HCT116 (cell line): Measurements from ENCODE around the gene DYNLT1. TPM values are rescaled to one million over a fixed set of nuclear protein-coding genes. Genes with fewer than 3 reads are reported as not detected.

ENCODE experiments used
- ATAC-seq: fragments of 200-7000 bp; cut with Tn5 transposase; 2 replicates; pipeline ENCODE4 v1.9.1; 2020; ENCODE audit warnings: mild to moderate bottlenecking, moderate library complexity
- BruUV-seq: library from RNA; stranded (reverse); fragments of 400-500 nt; replicated peaks from 2 replicates; lab custom pipeline; 2021; lab: Mats Ljungman, UMichigan
- CTCF ChIA-PET: fragments of 300-600 bp; sonication (Branson Sonifier 250); formaldehyde crosslinking; loops from one replicate; lab custom pipeline; 2021; ENCODE audit warnings: antibody characterized with exemption; lab: Charles Lee
- POLR2A ChIA-PET: fragments of 300-600, 350-600 bp; sonication (Branson Sonifier 250); formaldehyde crosslinking; loops from one replicate; lab custom pipeline; 2021; ENCODE audit warnings: antibody characterized with exemption; lab: Charles Lee
- RAD21 ChIA-PET, 2 experiments: fragments of 300-600 bp; sonication (Branson Sonifier 250); formaldehyde crosslinking; loops; one replicate each; lab custom pipeline; 2023; ENCODE audit warnings: low total read pairs in 2 of 2; ENCODE audit not compliant: uncharacterized antibody in 2 of 2, unreplicated experiment in 2 of 2, low non-redundant PET in 1 of 2; lab: Charles Lee
- DNase-seq: peaks from one replicate; pipeline ENCODE4 v3.0.0-alpha.2; 2010; ENCODE audit warnings: low read depth, low spot score
- H2AFZ ChIP-seq: fragments of 200-600 bp; shearing (Covaris generic), sonication (generic); 2 replicates; pipeline ENCODE4 v1.6.1; 2017; ENCODE audit warnings: low read depth, mixed run types, mixed read lengths, antibody characterized with exemption, low read length; ENCODE audit not compliant: poor library complexity, severe bottlenecking
- H3K27ac ChIP-seq: 2 replicates; pipeline ENCODE4 v1.5.1; 2012; ENCODE audit warnings: low read depth, low read length
- H3K27me3 ChIP-seq: fragments of 200-600 bp; sonication (generic); 2 replicates; pipeline ENCODE4 v1.6.1; 2016; ENCODE audit warnings: mixed run types, low read length, mixed read lengths; ENCODE audit not compliant: insufficient read depth
- H3K36me3 ChIP-seq, 2 experiments: fragments of 200-500 bp in 1 of 2; fragments of 200-600 bp in 1 of 2; sonication (Bioruptor generic) in 1 of 2; sonication (generic) in 1 of 2; 2 replicates each; pipeline versions ENCODE4 v1.5.1 to v1.6.1; 2014 to 2016; ENCODE audit warnings: low read length in 2 of 2, inconsistent platforms in 1 of 2, mixed read lengths in 1 of 2, mixed run types in 1 of 2; ENCODE audit not compliant: insufficient read depth in 2 of 2, control insufficient read depth in 1 of 2
- H3K4me1 ChIP-seq, 2 experiments: fragments of 200-600 bp in 1 of 2; sonication (generic) in 1 of 2; 2 replicates each; pipeline versions ENCODE4 v1.5.1 to v1.6.1; 2012 to 2017; ENCODE audit warnings: low read length in 2 of 2, inconsistent platforms in 1 of 2, mild to moderate bottlenecking in 1 of 2, mixed read lengths in 1 of 2, mixed run types in 1 of 2, moderate library complexity in 1 of 2; ENCODE audit not compliant: insufficient read depth in 2 of 2, control insufficient read depth in 1 of 2
- H3K4me2 ChIP-seq: fragments of 200-600 bp; sonication (generic); 2 replicates; pipeline ENCODE4 v1.6.1; 2017; ENCODE audit warnings: mixed run types, low read length, mixed read lengths
- H3K4me3 ChIP-seq, 2 experiments: fragments of 200-600 bp in 1 of 2; sonication (generic) in 1 of 2; replicated peaks in 1 of 2; 2 replicates each; pipeline ENCODE4 v1.5.1; 2011 to 2016; ENCODE audit warnings: low read length in 2 of 2, control low read depth in 1 of 2, low read depth in 1 of 2, mild to moderate bottlenecking in 1 of 2, mixed read lengths in 1 of 2, mixed run types in 1 of 2
- H3K79me2 ChIP-seq: fragments of 200-600 bp; sonication (generic); 2 replicates; pipeline ENCODE4 v1.6.1; 2017; ENCODE audit warnings: mild to moderate bottlenecking, mixed run types, low read length, moderate library complexity, mixed read lengths; ENCODE audit not compliant: insufficient read depth
- H3K9ac ChIP-seq: fragments of 200-600 bp; sonication (generic); 2 replicates; pipeline ENCODE4 v1.6.1; 2016; ENCODE audit warnings: low read length, mixed read lengths
- H3K9me2 ChIP-seq: fragments of 200-600 bp; sonication (generic), shearing (Covaris generic); 2 replicates; pipeline ENCODE4 v1.6.1; 2017; ENCODE audit warnings: mixed run types, mild to moderate bottlenecking, moderate library complexity; ENCODE audit not compliant: insufficient read depth
- H3K9me3 ChIP-seq, 2 experiments: fragments of 200-500 bp in 1 of 2; fragments of 200-600 bp in 1 of 2; sonication (Bioruptor generic) in 1 of 2; sonication (generic) in 1 of 2; 2 replicates each; pipeline ENCODE4 v1.6.1; 2014 to 2017; ENCODE audit warnings: low read length in 2 of 2, mixed read lengths in 2 of 2, inconsistent platforms in 1 of 2, low read depth in 1 of 2, mild to moderate bottlenecking in 1 of 2, mixed run types in 1 of 2, moderate library complexity in 1 of 2; ENCODE audit not compliant: control insufficient read depth in 1 of 2, insufficient read depth in 1 of 2
- H4K20me1 ChIP-seq: fragments of 200-600 bp; sonication (generic), shearing (Covaris generic); 2 replicates; pipeline ENCODE4 v1.6.1; 2017; ENCODE audit warnings: mixed run types, mild to moderate bottlenecking, moderate library complexity; ENCODE audit not compliant: insufficient read depth
- CBX3 ChIP-seq: IDR thresholded peaks from 2 replicates; pipeline ENCODE4 v1.6.1; 2012; ENCODE audit warnings: low read depth
- CEBPB ChIP-seq: IDR thresholded peaks from 2 replicates; pipeline ENCODE4 v1.6.1; 2012; ENCODE audit warnings: low read depth
- EZH2 ChIP-seq: fragments of 200-600 bp; sonication (generic); IDR thresholded peaks from 2 replicates; pipeline ENCODE4 v1.6.1; 2017; ENCODE audit warnings: antibody characterized with exemption, mixed run types
- FOSL1 ChIP-seq: IDR thresholded peaks from 2 replicates; pipeline ENCODE4 v1.6.1; 2012; ENCODE audit warnings: low read depth
- JUND ChIP-seq: IDR thresholded peaks from 2 replicates; pipeline ENCODE4 v1.6.1; 2012
- POLR2AphosphoS5 ChIP-seq: IDR thresholded peaks from 2 replicates; pipeline ENCODE4 v1.6.1; 2011; ENCODE audit warnings: mild to moderate bottlenecking, low read depth, low read length, moderate library complexity
- SP1 ChIP-seq: IDR thresholded peaks from 2 replicates; pipeline ENCODE4 v1.6.1; 2012; ENCODE audit warnings: low read depth
- TCF7L2 ChIP-seq: IDR thresholded peaks from 2 replicates; pipeline ENCODE4 v1.7.0; 2011; ENCODE audit warnings: borderline replicate concordance, inconsistent platforms; ENCODE audit not compliant: insufficient read depth, insufficient read length; ENCODE audit errors: extremely low read depth
- YY1 ChIP-seq: IDR thresholded peaks from 2 replicates; pipeline ENCODE4 v1.6.1; 2011; ENCODE audit warnings: low read length, low read depth, moderate library complexity, mild to moderate bottlenecking; ENCODE audit not compliant: insufficient replicate concordance; ENCODE audit errors: extremely low read depth
- ZFX ChIP-seq: fragments of 450-650 bp; IDR thresholded peaks from 2 replicates; pipeline ENCODE4 v1.6.1; 2017
- ZNF274 ChIP-seq: fragments of 200-500 bp; sonication (Bioruptor generic); IDR thresholded peaks from 2 replicates; pipeline ENCODE4 v1.6.1; 2014; ENCODE audit warnings: mild to moderate bottlenecking, low read depth, low read length, inconsistent platforms
- intact Hi-C: fragments of 100-400 bp; cut with micrococcal nuclease; formaldehyde crosslinking; loops from 2 replicates; pipeline ENCODE4 v1.10.0; 2022
- total RNA-seq: library from RNA; stranded (reverse); gene quantifications from one replicate; pipeline ENCODE4 v1.2.1, GENCODE V29; 2021; ENCODE audit not compliant: unreplicated experiment
- TF ChIP-seq, protein P1 (sequence below): IDR thresholded peaks from 2 replicates; pipeline ENCODE4 v1.6.1; 2012; ENCODE audit warnings: low read depth
- TF ChIP-seq, protein P2 (sequence below): IDR thresholded peaks from 2 replicates; pipeline ENCODE4 v1.6.1; 2012
- TF ChIP-seq, protein P3 (sequence below): IDR thresholded peaks from 2 replicates; pipeline ENCODE4 v1.6.1; 2012

The DYNLT1 gene
- total RNA-seq, 1 experiment from 2014 or later = 239 TPM

DNA sequence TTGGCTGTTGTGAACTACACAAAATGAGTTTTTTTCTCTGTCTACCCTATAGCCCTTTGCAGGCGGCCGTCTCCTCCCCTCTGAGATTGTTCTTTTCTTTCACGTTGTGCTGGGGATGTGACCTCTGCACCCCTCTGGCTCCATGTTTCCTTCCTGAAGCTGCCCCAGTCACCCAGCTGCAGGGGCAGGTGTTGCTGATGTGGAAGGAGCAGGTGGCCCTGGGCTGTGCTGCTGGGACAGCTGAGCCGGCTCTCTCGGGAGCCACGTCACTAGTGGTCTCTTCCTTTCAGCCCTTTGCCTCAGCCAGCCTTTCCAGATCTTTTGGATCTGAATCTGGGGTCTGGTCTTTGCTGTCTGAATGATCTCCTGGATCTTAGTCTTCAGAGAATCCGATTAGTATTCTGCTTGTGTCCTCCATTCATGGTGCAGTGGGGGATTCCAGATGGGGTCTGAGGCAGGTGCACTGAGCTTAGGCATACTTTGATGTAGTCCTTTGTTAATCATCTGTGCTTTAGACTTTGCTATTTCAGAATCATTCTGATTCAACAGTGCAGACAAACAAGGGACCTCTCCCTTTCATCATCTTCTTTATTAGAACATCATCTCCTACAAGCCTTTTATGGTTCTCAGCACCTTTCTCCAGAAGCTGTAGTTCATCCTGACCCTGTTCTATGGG lies 53.3 kb downstream of the DYNLT1 start:
- Histone ChIP-seq H3K79me2 (peaks cover 6% of the 10 kb centered on the region; the same call in 1 of the 2 replicates), H3K9ac (no peak overlapping the region), H3K36me3 (peaks cover 42 to 73% of the 10 kb centered on the region in 2 experiments; a peak in 3 of 4 replicates), H3K4me2 (no peak overlapping the region), H3K27me3 (no peaks in the 10 kb centered on the region), H3K4me3 (no peak overlapping the region), H3K27ac (no peak overlapping the region), H3K4me1 (no peaks in the 10 kb centered on the region), H2AFZ (no peak overlapping the region), H4K20me1 (no peaks in the 10 kb centered on the region), H3K9me2 (no peaks in the 10 kb centered on the region), H3K9me3 (no peaks in the 10 kb centered on the region)
- POLR2A ChIA-PET = no interaction called here
- TF ChIP-seq POLR2AphosphoS5 = no peak
- TF ChIP-seq, protein P1, sequence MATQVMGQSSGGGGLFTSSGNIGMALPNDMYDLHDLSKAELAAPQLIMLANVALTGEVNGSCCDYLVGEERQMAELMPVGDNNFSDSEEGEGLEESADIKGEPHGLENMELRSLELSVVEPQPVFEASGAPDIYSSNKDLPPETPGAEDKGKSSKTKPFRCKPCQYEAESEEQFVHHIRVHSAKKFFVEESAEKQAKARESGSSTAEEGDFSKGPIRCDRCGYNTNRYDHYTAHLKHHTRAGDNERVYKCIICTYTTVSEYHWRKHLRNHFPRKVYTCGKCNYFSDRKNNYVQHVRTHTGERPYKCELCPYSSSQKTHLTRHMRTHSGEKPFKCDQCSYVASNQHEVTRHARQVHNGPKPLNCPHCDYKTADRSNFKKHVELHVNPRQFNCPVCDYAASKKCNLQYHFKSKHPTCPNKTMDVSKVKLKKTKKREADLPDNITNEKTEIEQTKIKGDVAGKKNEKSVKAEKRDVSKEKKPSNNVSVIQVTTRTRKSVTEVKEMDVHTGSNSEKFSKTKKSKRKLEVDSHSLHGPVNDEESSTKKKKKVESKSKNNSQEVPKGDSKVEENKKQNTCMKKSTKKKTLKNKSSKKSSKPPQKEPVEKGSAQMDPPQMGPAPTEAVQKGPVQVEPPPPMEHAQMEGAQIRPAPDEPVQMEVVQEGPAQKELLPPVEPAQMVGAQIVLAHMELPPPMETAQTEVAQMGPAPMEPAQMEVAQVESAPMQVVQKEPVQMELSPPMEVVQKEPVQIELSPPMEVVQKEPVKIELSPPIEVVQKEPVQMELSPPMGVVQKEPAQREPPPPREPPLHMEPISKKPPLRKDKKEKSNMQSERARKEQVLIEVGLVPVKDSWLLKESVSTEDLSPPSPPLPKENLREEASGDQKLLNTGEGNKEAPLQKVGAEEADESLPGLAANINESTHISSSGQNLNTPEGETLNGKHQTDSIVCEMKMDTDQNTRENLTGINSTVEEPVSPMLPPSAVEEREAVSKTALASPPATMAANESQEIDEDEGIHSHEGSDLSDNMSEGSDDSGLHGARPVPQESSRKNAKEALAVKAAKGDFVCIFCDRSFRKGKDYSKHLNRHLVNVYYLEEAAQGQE = no peak
- CTCF ChIA-PET = no interaction called here
- RAD21 ChIA-PET = no interaction called here
- DNase-seq = no peak
- intact Hi-C loops = no loop called here
- ATAC-seq = no peak
- BruUV-seq = no TSS peak

DNA sequence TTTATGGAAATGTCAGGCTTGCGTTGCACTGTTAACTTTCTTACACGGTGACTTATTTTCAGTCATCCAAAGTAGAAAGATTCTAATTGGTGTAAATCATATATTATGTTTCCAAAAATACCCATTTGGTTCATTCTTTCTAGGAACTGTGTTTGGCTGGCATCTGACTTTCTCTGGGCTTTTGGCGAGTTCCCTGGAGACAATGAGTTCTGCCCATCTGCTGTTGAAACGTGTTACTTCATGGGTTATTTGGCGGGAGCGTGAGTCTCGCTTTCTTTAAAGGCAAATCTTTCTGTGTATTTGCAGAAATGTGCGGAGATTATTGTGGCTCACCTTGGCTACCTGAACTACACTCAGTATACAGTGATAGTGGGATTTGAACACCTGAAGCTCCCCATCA lies 55.2 kb downstream of the DYNLT1 start:
- ChIA-PET RAD21 (no interaction called here), CTCF (no interaction called here), POLR2A (no interaction called here)
- Histone ChIP-seq H3K4me1 (no peaks in the 10 kb centered on the region), H3K9ac (no peak overlapping the region), H3K27ac (no peak overlapping the region), H3K27me3 (no peaks in the 10 kb centered on the region), H2AFZ (no peak overlapping the region), H4K20me1 (no peaks in the 10 kb centered on the region), H3K9me3 (no peaks in the 10 kb centered on the region), H3K9me2 (no peaks in the 10 kb centered on the region), H3K79me2 (0 out of 2 replicates have a peak, but pooled peaks cover 4% of the 10 kb centered on the region), H3K4me2 (no peak overlapping the region), H3K4me3 (no peak overlapping the region), H3K36me3 (peaks cover 54 to 81% of the 10 kb centered on the region in 2 experiments; a peak in 3 of 4 replicates)
- DNase-seq (no peak), ATAC-seq (no peak)
- no TSS peak for BruUV-seq
- intact Hi-C loops = no loop called here
- TF ChIP-seq TCF7L2 = no peak
- TF ChIP-seq EZH2 = no peak
- TF ChIP-seq ZFX = no peak
- TF ChIP-seq JUND = no peak
- TF ChIP-seq CBX3 = no peak
- TF ChIP-seq FOSL1 = no peak
- no peak for TF ChIP-seq SP1
- TF ChIP-seq CEBPB = no peak
- TF ChIP-seq ZNF274 = no peak
- TF ChIP-seq, protein P2, sequence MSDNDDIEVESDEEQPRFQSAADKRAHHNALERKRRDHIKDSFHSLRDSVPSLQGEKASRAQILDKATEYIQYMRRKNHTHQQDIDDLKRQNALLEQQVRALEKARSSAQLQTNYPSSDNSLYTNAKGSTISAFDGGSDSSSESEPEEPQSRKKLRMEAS = no peak
- TF ChIP-seq, protein P3, sequence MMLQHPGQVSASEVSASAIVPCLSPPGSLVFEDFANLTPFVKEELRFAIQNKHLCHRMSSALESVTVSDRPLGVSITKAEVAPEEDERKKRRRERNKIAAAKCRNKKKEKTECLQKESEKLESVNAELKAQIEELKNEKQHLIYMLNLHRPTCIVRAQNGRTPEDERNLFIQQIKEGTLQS = no peak
- TF ChIP-seq YY1 = no peak
